Non-pigmented ciliary epithelial cell (primary cell): ENCODE data around the gene BNC2.
A peak's percentile ranks its signal among the peaks of the same experiment; 100 is the strongest.

Source experiments
- DNase-seq: peaks from one replicate; pipeline ENCODE4 v3.0.0-alpha.2; 2010; ENCODE audit warnings: low read depth

BNC2 gene

GRCh38 chr9:16816011-16816410 is 54.5 kb downstream of the BNC2 start:
- DNase-seq = no peak

GRCh38 chr9:16815079-16815478 is 55.4 kb downstream of the BNC2 start:
- DNase-seq = no peak

GRCh38 chr9:16813838-16814237 is 56.6 kb downstream of the BNC2 start:
- no peak for DNase-seq

GRCh38 chr9:16811987-16812685 is 58.3 kb downstream of the BNC2 start:
- DNase-seq = no peak

DNA sequence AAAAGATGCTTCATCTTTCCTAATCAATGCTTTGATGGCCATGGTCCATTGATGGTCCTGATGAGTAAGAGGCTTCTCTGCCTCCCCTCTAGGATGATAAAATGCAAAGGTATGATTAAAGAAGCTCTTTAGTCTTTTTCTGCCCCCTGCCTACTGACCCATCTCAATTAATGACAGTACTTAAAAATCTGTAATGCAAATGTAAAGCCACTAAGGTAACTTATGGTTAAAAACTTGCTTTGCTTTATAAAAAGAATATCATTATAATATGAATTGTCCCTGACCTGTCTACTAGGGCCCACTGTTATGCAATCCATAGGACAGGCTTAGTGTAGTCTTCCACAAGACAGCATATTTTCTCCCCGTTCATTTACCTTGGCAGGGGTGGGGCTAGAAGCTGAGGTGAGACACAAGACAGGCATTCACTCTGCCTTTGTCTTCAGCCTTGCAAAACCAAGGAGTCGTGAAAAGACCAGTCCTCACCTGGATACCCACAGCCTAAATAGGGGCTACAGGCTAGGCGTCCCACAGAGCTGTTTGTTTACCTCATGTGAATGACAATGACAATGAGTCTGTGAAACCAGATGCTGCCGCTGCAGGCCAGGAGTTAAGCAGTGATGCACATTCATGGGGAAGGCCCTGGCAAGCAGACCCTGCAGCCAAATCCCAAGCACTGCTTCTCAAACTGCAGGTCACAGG is 60.4 kb downstream of the BNC2 start:
- DNase-seq = no peak

DNA sequence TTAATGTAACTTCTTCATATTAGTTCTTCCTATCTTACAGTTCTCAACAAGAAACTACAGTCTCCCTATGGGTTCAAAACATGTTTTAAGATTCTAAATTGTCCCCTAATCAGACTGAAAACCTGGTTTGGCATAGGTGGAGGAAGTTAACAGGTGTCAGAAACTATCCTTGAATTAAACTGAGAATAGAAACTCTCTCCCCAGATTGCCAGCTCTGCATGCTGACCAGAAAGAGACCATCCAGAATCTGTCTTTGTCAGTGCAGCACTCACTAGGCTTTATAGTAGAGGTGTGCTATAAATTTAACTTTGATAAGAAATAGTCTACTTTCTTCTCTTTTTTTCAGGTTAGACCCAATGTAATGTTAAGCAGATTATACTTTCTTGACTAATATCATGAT is 63.8 kb downstream of the BNC2 start:
- no peak for DNase-seq

DNA sequence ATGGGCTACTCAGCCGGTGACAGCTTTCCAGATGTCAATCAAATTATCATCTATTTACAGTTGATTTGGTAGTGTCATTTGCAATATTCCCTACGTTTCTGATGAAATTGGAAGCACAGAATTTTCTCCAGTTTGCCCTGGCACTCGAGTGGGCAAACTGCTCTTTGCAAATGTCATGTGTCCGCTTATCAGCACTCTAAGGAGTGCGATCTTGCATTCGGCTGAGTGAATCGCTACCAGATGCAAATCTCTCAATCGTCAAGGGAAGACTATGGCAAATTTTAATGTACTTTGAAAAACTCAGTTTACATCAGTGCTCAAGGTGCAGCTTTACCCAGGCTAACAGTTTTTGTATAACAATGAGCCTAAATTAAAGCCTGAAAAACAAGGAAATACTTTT is 66.8 kb downstream of the BNC2 start:
- no peak for DNase-seq

DNA sequence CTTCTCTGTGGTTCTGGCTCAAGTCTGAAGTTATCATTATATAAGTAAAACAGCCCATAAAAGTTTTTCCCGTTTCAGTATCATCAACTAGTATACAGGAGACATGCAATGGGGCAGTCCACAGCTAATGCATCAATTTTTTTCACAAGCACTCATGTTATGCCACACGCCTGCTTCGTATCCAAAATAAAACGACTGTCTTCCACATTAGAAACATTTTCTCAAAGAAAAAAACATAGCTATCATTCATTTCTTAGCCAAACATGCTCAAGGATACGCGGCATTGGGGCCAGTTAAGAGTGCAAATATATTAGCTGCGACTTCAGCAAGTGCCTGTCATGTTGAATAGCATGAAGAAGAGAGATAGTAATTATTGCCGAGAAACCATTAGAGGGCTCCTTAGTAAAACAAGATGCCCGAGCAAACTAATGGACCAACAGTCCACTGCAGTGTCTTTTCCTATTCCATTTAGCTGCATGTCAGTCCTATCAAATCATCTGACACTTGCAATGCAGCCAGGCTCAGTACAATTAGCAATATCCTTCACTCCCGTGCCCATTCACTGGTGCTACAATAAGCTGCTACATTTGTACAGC is 68.5 kb downstream of the BNC2 start:
- DNase-seq = no peak

DNA sequence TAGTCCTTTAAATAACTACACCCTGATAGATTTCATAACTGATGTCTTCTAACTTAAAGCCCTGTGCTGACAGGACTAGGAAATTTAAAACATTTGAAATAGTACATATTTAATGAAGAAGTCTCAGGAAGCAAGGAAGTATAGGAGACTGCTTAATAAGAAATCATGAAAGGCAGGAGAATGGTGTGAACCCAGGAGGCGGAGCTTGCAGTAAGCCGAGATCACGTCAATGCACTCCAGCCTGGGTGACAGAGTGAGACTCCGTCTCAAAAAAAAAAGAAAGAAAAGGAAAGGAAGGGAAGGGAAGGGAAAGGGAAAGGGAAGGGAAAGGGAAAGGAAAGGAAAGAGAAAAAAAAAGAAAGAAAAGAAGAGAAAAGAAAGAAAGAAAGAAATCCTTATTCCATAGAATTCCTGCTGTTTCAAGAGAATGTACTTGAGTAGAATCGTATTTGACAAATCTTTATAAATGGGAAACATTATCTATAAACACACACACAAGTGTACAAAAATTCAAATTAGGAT is 74.1 kb downstream of the BNC2 start:
- DNase-seq = no peak

DNA sequence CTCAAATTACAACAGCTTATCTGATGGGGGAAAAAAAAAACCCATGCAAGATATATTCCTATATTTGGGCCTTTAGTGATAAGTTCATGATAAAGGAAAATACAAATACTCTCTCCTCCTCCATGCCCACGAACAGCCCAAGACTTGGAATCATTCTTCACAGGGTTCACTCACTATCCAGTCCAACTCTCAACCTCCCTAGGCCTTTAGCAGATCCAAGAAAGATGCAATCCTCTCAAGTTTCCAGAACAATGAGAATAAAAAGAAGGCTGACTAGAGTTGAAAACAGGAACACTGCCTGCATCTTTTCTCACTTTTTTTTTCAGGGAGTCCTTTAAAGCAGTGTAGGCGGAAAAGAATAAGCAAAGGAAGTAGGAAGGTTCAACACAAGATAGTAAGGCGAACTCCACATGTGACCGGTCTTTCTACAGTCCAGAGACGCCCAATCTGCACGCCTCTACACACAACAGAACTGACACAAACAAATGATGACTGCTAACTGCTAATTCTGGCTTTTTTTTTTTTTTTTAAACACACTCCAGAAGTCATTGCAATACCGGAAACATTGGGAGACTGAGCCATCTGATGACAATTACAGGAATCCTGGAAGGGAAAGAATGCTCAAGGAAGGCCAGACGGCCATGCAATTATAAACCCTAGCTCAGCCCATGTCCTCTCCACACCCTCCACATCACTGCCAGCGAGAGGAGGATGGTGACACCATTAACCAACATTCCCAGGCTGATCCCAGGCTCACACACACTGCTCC is 75.4 kb downstream of the BNC2 start:
- peak; percentile 35 for DNase-seq

DNA sequence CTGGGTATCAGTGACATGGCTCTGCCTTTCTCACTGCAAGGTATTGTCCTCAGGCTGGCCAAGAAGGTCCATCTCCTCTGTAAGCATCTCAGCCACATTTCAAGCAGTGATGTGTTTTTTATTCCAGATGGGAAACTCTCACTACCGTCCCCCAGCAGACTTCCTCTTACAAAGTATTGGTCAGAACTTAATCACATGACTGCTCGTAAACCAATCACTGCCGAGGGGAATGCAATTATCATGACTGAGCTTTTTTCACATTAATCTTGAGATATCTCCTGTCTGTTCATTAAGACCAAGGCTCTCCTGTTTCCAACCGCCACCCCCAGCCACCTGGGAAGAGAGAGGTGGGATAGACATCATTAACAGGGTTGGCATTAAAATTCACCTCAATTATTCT is 76.4 kb downstream of the BNC2 start:
- DNase-seq = no peak

- peak; percentile 30 for DNase-seq
Measured at GRCh38 chr9:16787724-16788123, 82.7 kb downstream of the BNC2 start.

DNA sequence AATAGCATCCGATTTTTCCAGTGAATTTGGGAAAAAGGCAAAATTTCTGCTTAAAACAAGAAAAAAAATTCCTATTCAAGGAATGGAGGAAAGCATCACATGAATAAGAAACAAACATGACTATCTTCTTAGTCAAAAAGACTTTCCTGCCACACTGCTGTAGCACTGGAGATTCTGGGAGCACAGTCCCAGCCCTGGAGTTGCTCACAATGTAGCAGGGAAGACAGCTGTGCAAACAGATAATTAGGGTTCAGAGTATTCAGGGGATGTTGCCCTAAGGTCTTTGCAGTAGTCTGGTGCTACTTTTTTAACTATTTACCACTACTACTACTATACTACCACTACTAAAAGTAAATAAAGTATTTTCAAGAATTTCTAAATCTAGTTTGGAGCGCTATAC is 86.5 kb downstream of the BNC2 start:
- no peak for DNase-seq

GRCh38 chr9:16782490-16782889 is 88.0 kb downstream of the BNC2 start:
- DNase-seq = no peak

DNA sequence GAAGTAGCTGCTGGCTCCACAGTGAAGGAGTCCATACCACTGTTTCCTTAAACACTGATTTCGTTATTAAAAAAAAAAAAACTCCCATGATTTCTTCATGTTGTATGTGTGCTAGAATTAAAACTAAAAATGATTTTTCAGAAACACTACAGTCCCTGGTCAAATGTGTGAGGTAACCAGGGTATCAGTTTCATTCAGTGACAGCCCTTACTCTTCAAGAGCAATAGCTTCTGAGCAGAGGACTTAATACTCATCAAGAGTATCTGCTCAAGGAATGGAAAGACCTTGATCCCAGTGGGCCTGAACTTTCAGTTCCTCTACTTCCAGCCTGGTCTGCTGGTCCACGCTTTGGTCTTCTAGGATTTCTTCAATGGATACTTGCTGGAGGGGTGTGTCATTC is 95.1 kb downstream of the BNC2 start:
- no peak for DNase-seq

DNA sequence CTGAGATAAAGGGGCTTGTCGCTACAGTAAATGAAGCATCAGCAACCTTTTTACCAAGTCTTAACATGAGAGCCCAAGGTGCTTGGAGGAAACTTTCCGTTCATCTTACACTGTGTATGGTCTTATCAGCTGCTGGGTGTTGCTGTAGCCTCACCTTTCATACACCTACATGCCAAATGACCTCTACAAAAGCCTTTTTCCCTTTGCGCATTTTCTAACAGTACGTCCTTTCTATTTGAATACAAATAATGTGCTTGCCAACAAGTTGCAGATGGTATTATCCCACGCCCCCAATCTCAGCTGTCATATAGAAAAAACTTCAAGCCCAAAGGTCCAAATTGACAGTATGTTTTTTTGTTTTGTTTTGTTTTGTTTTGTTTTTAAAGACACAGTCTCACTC is 96.9 kb downstream of the BNC2 start:
- no peak for DNase-seq

DNA sequence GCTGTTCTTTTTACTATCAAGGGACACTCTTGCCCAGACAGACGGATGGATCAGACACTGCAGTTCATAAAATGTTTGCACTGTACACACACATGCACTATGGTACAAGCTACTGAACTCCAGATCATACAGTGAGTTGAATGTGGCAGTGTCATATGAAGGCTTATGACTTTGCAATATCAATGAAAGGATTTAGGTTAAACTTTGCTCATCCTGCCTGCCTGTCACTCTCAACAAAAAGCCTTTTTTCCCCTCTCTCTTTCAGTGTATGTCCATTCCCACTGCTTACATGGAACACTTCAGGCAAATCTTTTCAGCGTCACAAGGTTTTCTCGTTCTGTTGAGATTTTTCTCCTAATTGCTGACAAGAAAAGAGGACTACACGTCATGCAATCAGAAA is 97.4 kb downstream of the BNC2 start:
- DNase-seq = no peak

GRCh38 chr9:16771356-16771755 is 99.1 kb downstream of the BNC2 start:
- no peak for DNase-seq

GRCh38 chr9:16769291-16769690 is 101.2 kb downstream of the BNC2 start:
- DNase-seq = no peak

DNA sequence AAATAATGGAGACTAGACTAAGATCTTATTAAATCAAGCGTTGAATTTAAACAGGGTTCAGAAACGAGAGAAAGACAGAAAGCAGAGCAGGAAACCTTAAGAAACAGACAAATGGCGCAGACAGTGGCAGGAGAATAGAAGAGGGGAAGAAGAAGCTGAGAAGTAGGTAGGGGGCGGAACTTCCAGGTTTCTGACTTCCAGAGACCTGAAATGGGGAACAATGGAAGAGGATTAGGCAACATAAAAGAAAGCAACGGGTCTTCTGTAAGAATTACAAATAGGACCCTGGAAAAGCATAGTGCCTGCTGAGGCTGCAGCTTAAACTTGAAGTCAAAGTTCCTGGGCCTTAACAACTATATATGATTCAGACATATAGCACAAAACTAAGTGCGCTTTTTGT is 101.7 kb downstream of the BNC2 start:
- DNase-seq = no peak

DNA sequence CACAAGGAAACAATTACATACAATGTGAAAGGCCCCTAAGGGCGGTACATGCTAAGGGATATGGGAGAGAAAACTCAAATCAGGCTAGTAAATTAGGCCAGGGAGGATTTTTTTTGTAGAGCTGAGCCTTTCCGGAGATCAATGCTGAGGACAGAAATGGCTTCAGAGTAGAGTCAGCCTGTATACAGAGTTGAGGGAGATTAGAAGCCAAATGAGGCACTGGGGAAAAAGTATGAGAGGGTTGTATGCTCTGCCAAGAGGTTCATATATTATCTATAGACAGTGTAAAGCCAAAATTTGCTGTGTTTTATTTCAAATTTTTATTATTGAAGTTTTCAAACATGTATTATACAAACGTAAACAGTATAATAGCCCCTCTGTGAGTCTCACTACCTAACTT is 103.1 kb downstream of the BNC2 start:
- no peak for DNase-seq

GRCh38 chr9:16763946-16764345 is 106.5 kb downstream of the BNC2 start:
- no peak for DNase-seq
